ENCODE data around the gene ABCC6.
"Not testable (repeated sequence)": the region's sequence is repeated elsewhere in the genome, so short reads cannot be mapped to it uniquely, and the experiment has no call there.

ABCC6 gene

GRCh38 chr16:16223662-16224241, 458 bp upstream of the ABCC6 start:
- not testable (repeated sequence) for DNase-seq (ENCODE audit: low read depth in 4 of 4, low spot score in 1 of 4)

GRCh38 chr16:16221382-16221781, 1.9 kb downstream of the ABCC6 start:
- not testable (repeated sequence) for DNase-seq (ENCODE audit: low read depth in 4 of 4, low spot score in 1 of 4)

- not testable (repeated sequence) for DNase-seq (ENCODE audit: low read depth in 4 of 4, low spot score in 1 of 4)
Observed at GRCh38 chr16:16220449-16220848, 2.8 kb downstream of the ABCC6 start.

- not testable (repeated sequence) for DNase-seq (ENCODE audit: low read depth in 4 of 4, low spot score in 1 of 4)
Observed at GRCh38 chr16:16218787-16219186, 4.5 kb downstream of the ABCC6 start.

- not testable (repeated sequence) for DNase-seq (ENCODE audit: low read depth in 4 of 4, low spot score in 1 of 4)
Observed at GRCh38 chr16:16218349-16218748, 4.9 kb downstream of the ABCC6 start.

- DNase-seq (ENCODE audit: low read depth in 4 of 4, low spot score in 1 of 4), result not testable (repeated sequence)
Observed at GRCh38 chr16:16213863-16214293, 9.4 kb downstream of the ABCC6 start.

GRCh38 chr16:16211404-16211803, 11.9 kb downstream of the ABCC6 start:
- not testable (repeated sequence) for DNase-seq (ENCODE audit: low read depth in 4 of 4, low spot score in 1 of 4)

- DNase-seq (ENCODE audit: low read depth in 4 of 4, low spot score in 1 of 4), result not testable (repeated sequence)
Observed at GRCh38 chr16:16208461-16208860, 14.8 kb downstream of the ABCC6 start.

GRCh38 chr16:16207787-16208334, 15.4 kb downstream of the ABCC6 start:
- not testable (repeated sequence) for DNase-seq (ENCODE audit: low read depth in 4 of 4, low spot score in 1 of 4)

- not testable (repeated sequence) for DNase-seq (ENCODE audit: low read depth in 4 of 4, low spot score in 1 of 4)
Observed at GRCh38 chr16:16207097-16207786, 16.1 kb downstream of the ABCC6 start.

- DNase-seq (ENCODE audit: low read depth in 4 of 4, low spot score in 1 of 4), result not testable (repeated sequence)
Observed at GRCh38 chr16:16205864-16206263, 17.4 kb downstream of the ABCC6 start.

GRCh38 chr16:16204552-16204951, 18.7 kb downstream of the ABCC6 start:
- DNase-seq (ENCODE audit: low read depth in 4 of 4, low spot score in 1 of 4), result not testable (repeated sequence)

- not testable (repeated sequence) for DNase-seq (ENCODE audit: low read depth in 4 of 4, low spot score in 1 of 4)
Observed at GRCh38 chr16:16203494-16203893, 19.8 kb downstream of the ABCC6 start.

GRCh38 chr16:16202400-16203143, 20.7 kb downstream of the ABCC6 start:
- DNase-seq (ENCODE audit: low read depth in 4 of 4, low spot score in 1 of 4), result peak in 2 of 4 experiments; percentile 9 to 30

- not testable (repeated sequence) for DNase-seq (ENCODE audit: low read depth in 4 of 4, low spot score in 1 of 4)
Observed at GRCh38 chr16:16201880-16202279, 21.4 kb downstream of the ABCC6 start.

- DNase-seq (ENCODE audit: low read depth in 4 of 4, low spot score in 1 of 4), result not testable (repeated sequence)
Observed at GRCh38 chr16:16200391-16200790, 22.9 kb downstream of the ABCC6 start.

GRCh38 chr16:16199428-16199827, 23.9 kb downstream of the ABCC6 start:
- not testable (repeated sequence) for DNase-seq (ENCODE audit: low read depth in 4 of 4, low spot score in 1 of 4)

- no peak for DNase-seq (ENCODE audit: low read depth in 4 of 4, low spot score in 1 of 4)
Observed at GRCh38 chr16:16197966-16198365, 25.3 kb downstream of the ABCC6 start.

- no peak for DNase-seq (ENCODE audit: low read depth in 4 of 4, low spot score in 1 of 4)
Observed at GRCh38 chr16:16197331-16197730, 26.0 kb downstream of the ABCC6 start.

GRCh38 chr16:16196099-16196498, 27.2 kb downstream of the ABCC6 start:
- no peak for DNase-seq (ENCODE audit: low read depth in 4 of 4, low spot score in 1 of 4)

GRCh38 chr16:16191493-16192167, 31.7 kb downstream of the ABCC6 start:
- DNase-seq (ENCODE audit: low read depth in 4 of 4, low spot score in 1 of 4), result no peak

Measured in stimulated activated CD4-positive, alpha-beta T cell treated with anti-CD3 and anti-CD28 coated beads, Interleukin-1b, Interleukin-23, amount 100 ng/mL, for 24 hours (primary cell).